ENCODE measurements around the gene TEKT5.

The TEKT5 gene

GRCh38 chr16:10641953-10642949 lies 52.5 kb downstream of the TEKT5 start:
- Histone ChIP-seq H3K27me3 (ENCODE audit: insufficient read depth, poor library complexity, severe bottlenecking) (no peaks in the 10 kb centered on the region), H3K27ac (ENCODE audit: poor library complexity, severe bottlenecking) (no peak overlapping the region), H3K36me3 (ENCODE audit: low read depth) (no peaks in the 10 kb centered on the region), H3K9me3 (ENCODE audit: severe bottlenecking) (no peaks in the 10 kb centered on the region), H3K4me1 (ENCODE audit: insufficient read depth, poor library complexity, severe bottlenecking) (no peaks in the 10 kb centered on the region), H3K4me3 (ENCODE audit: severe bottlenecking) (no peak overlapping the region)
- ATAC-seq (ENCODE audit: low read depth) (no peak), DNase-seq (ENCODE audit: low spot score) (no peak)
- no peak for TF ChIP-seq CTCF (IDR thresholded peaks at IDR 0.05; ENCODE audit: poor library complexity, severe bottlenecking)

- H3K9me3 ChIP-seq (ENCODE audit: severe bottlenecking), result no peaks in the 10 kb centered on the region
These were observed 53.2 kb downstream of the TEKT5 start for GRCh38 chr16:10641555-10641952.

GRCh38 chr16:10640934-10641333 lies 53.8 kb downstream of the TEKT5 start:
- TF ChIP-seq CTCF (IDR thresholded peaks at IDR 0.05; ENCODE audit: poor library complexity, severe bottlenecking), result no peak
- no peak for ATAC-seq (ENCODE audit: low read depth)

More at GRCh38 chr16:10641555-10641952, 53.2 kb downstream of the TEKT5 start:
- Histone ChIP-seq H3K4me3 (ENCODE audit: severe bottlenecking) (no peak overlapping the region), H3K4me1 (ENCODE audit: insufficient read depth, poor library complexity, severe bottlenecking) (no peaks in the 10 kb centered on the region), H3K36me3 (ENCODE audit: low read depth) (no peaks in the 10 kb centered on the region), H3K27ac (ENCODE audit: poor library complexity, severe bottlenecking) (no peak overlapping the region), H3K27me3 (ENCODE audit: insufficient read depth, poor library complexity, severe bottlenecking) (no peaks in the 10 kb centered on the region)
- TF ChIP-seq CTCF (IDR thresholded peaks at IDR 0.05; ENCODE audit: poor library complexity, severe bottlenecking), result no peak
- ATAC-seq (ENCODE audit: low read depth) (no peak), DNase-seq (ENCODE audit: low spot score) (no peak)

GRCh38 chr16:10638101-10638500 lies 56.6 kb downstream of the TEKT5 start:
- Histone ChIP-seq H3K27me3 (ENCODE audit: insufficient read depth, poor library complexity, severe bottlenecking) (no peaks in the 10 kb centered on the region), H3K36me3 (ENCODE audit: low read depth) (no peaks in the 10 kb centered on the region), H3K4me1 (ENCODE audit: insufficient read depth, poor library complexity, severe bottlenecking) (no peaks in the 10 kb centered on the region), H3K27ac (ENCODE audit: poor library complexity, severe bottlenecking) (no peak overlapping the region), H3K4me3 (ENCODE audit: severe bottlenecking) (no peak overlapping the region), H3K9me3 (ENCODE audit: severe bottlenecking) (no peaks in the 10 kb centered on the region)
- ATAC-seq (ENCODE audit: low read depth) (no peak), DNase-seq (ENCODE audit: low spot score) (no peak)
- TF ChIP-seq CTCF (IDR thresholded peaks at IDR 0.05; ENCODE audit: poor library complexity, severe bottlenecking), result no peak

More at GRCh38 chr16:10640934-10641333, 53.8 kb downstream of the TEKT5 start:
- Histone ChIP-seq H3K27ac (ENCODE audit: poor library complexity, severe bottlenecking) (no peak overlapping the region), H3K4me3 (ENCODE audit: severe bottlenecking) (no peak overlapping the region), H3K36me3 (ENCODE audit: low read depth) (no peaks in the 10 kb centered on the region), H3K9me3 (ENCODE audit: severe bottlenecking) (no peaks in the 10 kb centered on the region), H3K27me3 (ENCODE audit: insufficient read depth, poor library complexity, severe bottlenecking) (no peaks in the 10 kb centered on the region), H3K4me1 (ENCODE audit: insufficient read depth, poor library complexity, severe bottlenecking) (no peaks in the 10 kb centered on the region)
- DNase-seq (ENCODE audit: low spot score), result no peak

All from RWPE2 (cell line).